ENCODE data around the gene SCYL2.
"Not testable (repeated sequence)": the region's sequence is repeated elsewhere in the genome, so short reads cannot be mapped to it uniquely, and the experiment has no call there.

SCYL2 gene

GRCh38 chr12:100329800-100330199 lies 62.8 kb downstream of the SCYL2 start:
- no peak for DNase-seq

GRCh38 chr12:100331871-100332270 lies 64.9 kb downstream of the SCYL2 start:
- DNase-seq = no peak

- no peak for DNase-seq
These were observed 65.9 kb downstream of the SCYL2 start for GRCh38 chr12:100332852-100333251.

- DNase-seq = no peak
These were observed 70.3 kb downstream of the SCYL2 start for GRCh38 chr12:100337299-100337698.

- no peak for DNase-seq
These were observed 70.8 kb downstream of the SCYL2 start for GRCh38 chr12:100337727-100338126.

GRCh38 chr12:100339071-100339470 lies 72.1 kb downstream of the SCYL2 start:
- DNase-seq = no peak

- DNase-seq = not testable (repeated sequence)
These were observed 75.9 kb downstream of the SCYL2 start for GRCh38 chr12:100342897-100343296.

GRCh38 chr12:100344351-100344750 lies 77.4 kb downstream of the SCYL2 start:
- not testable (repeated sequence) for DNase-seq

GRCh38 chr12:100345020-100345767 lies 78.2 kb downstream of the SCYL2 start:
- DNase-seq = no peak

- DNase-seq = no peak
These were observed 79.7 kb downstream of the SCYL2 start for GRCh38 chr12:100346660-100347059.

- DNase-seq = no peak
These were observed 81.9 kb downstream of the SCYL2 start for GRCh38 chr12:100348657-100349454.

GRCh38 chr12:100356644-100357223 lies 89.8 kb downstream of the SCYL2 start, which contains the start of gene SLC17A8:
Gene SLC17A8, plus strand, starts transcription at chr12:100357074. Its CDS starts 318 bp downstream, at chr12:100357392.
- no peak for DNase-seq

- no peak for DNase-seq
These were observed 92.3 kb downstream of the SCYL2 start for GRCh38 chr12:100359248-100359647.

- no peak for DNase-seq
These were observed 92.8 kb downstream of the SCYL2 start for GRCh38 chr12:100359822-100360221.

GRCh38 chr12:100360450-100360849 lies 93.5 kb downstream of the SCYL2 start:
- no peak for DNase-seq

GRCh38 chr12:100364324-100364723 lies 97.3 kb downstream of the SCYL2 start:
- no peak for DNase-seq

GRCh38 chr12:100365411-100365810 lies 98.4 kb downstream of the SCYL2 start:
- DNase-seq = no peak

- DNase-seq = no peak
These were observed 101.1 kb downstream of the SCYL2 start for GRCh38 chr12:100368066-100368465.

- no peak for DNase-seq
These were observed 104.2 kb downstream of the SCYL2 start for GRCh38 chr12:100371146-100371545.

GRCh38 chr12:100372853-100373640 lies 106.1 kb downstream of the SCYL2 start:
- DNase-seq = no peak

GRCh38 chr12:100375038-100375735 lies 108.2 kb downstream of the SCYL2 start:
- no peak for DNase-seq

- no peak for DNase-seq
These were observed 109.2 kb downstream of the SCYL2 start for GRCh38 chr12:100376161-100376560.

Measured in CD4-positive, alpha-beta T cell treated with Interleukin-17A for 4 hours (primary cell).